Measurements from ENCODE around the gene PTH1R. TPM values are rescaled to one million over a fixed set of nuclear protein-coding genes. Genes with fewer than 3 reads are reported as not detected.
A peak's percentile ranks its signal among the peaks of the same experiment; 100 is the strongest.

PTH1R gene
- total RNA-seq, 4 donors from 2014 or later, result 7.8 to 18.5 (median 14.5) TPM

DNA sequence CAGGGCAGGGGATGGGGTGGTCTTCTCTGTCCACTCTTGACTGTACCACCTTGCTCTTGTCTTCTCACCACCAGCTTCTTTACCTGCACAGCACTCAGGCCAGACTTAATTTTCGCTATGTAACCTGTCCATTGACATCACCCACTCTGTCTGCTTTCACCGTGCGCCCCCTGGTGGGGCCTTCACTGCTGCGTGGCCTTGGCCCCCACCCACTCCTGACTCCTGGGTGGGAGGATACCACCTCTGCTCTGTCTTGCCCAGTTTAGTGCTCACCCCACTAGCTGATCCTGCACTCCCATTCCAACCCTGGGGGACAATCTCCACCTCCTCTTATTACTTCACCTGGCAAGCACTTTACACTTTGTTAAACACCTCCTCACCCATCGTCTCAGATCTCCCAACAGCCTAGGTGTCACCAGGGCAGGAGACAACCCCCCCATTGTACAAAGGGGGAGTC, 17.7 kb downstream of the PTH1R start:
- peaks cover 0 to 41% (median 20%) of the 10 kb centered on the region in 3 donors for H3K4me1 ChIP-seq
- H3K27ac ChIP-seq, result no peak overlapping the region
- no peaks in the 10 kb centered on the region for H3K36me3 ChIP-seq
- WGBS, 2 donors (ENCODE audit: low coverage in 1 of 2), result 13 to 31% methylated on average over 4 to 5 of the region's 5 CpGs
- H3K9me3 ChIP-seq, result no peaks in the 10 kb centered on the region
- no peak for TF ChIP-seq EP300 (IDR thresholded peaks at IDR 0.05)
- TF ChIP-seq POLR2A (IDR thresholded peaks at IDR 0.05), result no peak
- TF ChIP-seq CTCF (IDR thresholded peaks at IDR 0.05), result peak in 3 of 4 experiments; percentile 89 to 94 (median 93)
- no peak for TF ChIP-seq POLR2AphosphoS5 (IDR thresholded peaks at IDR 0.05)
- no peak overlapping the region for H3K4me3 ChIP-seq
- H3K27me3 ChIP-seq, result peaks cover 22% of the 10 kb centered on the region
- peak; percentile 48 for ATAC-seq

- no peak for ATAC-seq
- TF ChIP-seq EP300 (IDR thresholded peaks at IDR 0.05) (no peak), POLR2AphosphoS5 (IDR thresholded peaks at IDR 0.05) (no peak), CTCF (IDR thresholded peaks at IDR 0.05) (no peak), POLR2A (IDR thresholded peaks at IDR 0.05) (no peak)
- 50 to 79% methylated on average over 1 to 2 of the region's 4 CpGs for WGBS, 2 donors (ENCODE audit: low coverage in 1 of 2)
- Histone ChIP-seq H3K4me3 (no peak overlapping the region), H3K27me3 (peaks cover 22% of the 10 kb centered on the region), H3K4me1 (peaks cover 0 to 40% (median 20%) of the 10 kb centered on the region in 3 donors), H3K27ac (no peak overlapping the region), H3K36me3 (no peaks in the 10 kb centered on the region), H3K9me3 (no peaks in the 10 kb centered on the region)
Observed at GRCh38 chr3:46895761-46896160, 18.2 kb downstream of the PTH1R start.

DNA sequence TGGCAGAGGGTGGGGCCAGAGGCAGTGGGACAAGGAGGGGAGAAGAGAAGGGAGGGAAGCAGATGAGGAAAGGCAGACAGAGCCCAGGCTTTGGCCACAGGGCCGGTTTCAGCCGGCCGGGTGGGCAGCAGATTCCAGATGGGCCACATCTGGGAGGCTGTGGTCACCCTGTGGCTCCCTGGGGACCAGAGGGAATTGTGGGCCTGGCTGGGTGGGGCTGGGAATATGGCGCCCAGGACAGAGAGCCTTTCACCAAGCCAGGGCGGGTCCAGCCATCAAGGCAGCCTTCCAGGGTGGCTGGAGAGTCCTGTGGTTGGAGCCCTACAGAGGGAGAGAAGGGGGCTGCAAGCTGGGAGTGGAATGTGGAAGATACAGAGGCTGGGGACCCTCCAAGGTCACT, 18.9 kb downstream of the PTH1R start:
- Histone ChIP-seq H3K4me1 (peaks cover 0 to 40% (median 20%) of the 10 kb centered on the region in 3 donors), H3K9me3 (no peaks in the 10 kb centered on the region), H3K36me3 (no peaks in the 10 kb centered on the region), H3K4me3 (no peak overlapping the region), H3K27ac (no peak overlapping the region), H3K27me3 (peaks cover 22% of the 10 kb centered on the region)
- WGBS, 2 donors (ENCODE audit: low coverage in 1 of 2), result 30 to 47% methylated on average over 2 to 3 of the region's 5 CpGs
- ATAC-seq, result no peak
- TF ChIP-seq POLR2AphosphoS5 (IDR thresholded peaks at IDR 0.05) (no peak), EP300 (IDR thresholded peaks at IDR 0.05) (no peak), CTCF (IDR thresholded peaks at IDR 0.05) (no peak), POLR2A (IDR thresholded peaks at IDR 0.05) (no peak)

DNA sequence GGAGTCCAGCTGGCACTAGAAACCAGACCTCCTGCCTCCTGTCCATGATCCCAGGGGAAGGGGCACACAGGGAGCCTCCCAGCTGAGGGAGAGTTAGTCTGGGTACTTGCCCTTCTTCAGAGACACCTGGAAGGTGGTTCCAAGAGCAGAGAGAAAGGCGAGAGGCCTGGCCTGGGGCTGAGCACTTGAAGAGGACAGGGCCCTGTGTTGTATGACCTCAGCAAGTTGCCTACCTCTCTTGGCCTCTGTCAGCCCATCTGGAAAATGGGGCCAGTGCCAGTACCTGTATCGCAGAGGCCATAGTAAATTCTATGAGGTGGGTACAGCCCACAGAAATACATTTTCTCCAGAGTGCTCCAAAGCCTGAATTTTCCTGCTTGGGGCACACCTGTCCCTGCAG, 19.5 kb downstream of the PTH1R start:
- H3K4me1 ChIP-seq, result peaks cover 0 to 34% (median 20%) of the 10 kb centered on the region in 3 donors
- no peaks in the 10 kb centered on the region for H3K9me3 ChIP-seq
- H3K4me3 ChIP-seq, result no peak overlapping the region
- no peak for ATAC-seq
- peaks cover 22% of the 10 kb centered on the region for H3K27me3 ChIP-seq
- TF ChIP-seq EP300 (IDR thresholded peaks at IDR 0.05) (no peak), POLR2AphosphoS5 (IDR thresholded peaks at IDR 0.05) (no peak), CTCF (IDR thresholded peaks at IDR 0.05) (no peak), POLR2A (IDR thresholded peaks at IDR 0.05) (no peak)
- WGBS, 2 donors (ENCODE audit: low coverage in 1 of 2), result no CpG with 5 or more reads among the region's 2 CpGs
- H3K36me3 ChIP-seq, result no peaks in the 10 kb centered on the region
- no peak overlapping the region for H3K27ac ChIP-seq

DNA sequence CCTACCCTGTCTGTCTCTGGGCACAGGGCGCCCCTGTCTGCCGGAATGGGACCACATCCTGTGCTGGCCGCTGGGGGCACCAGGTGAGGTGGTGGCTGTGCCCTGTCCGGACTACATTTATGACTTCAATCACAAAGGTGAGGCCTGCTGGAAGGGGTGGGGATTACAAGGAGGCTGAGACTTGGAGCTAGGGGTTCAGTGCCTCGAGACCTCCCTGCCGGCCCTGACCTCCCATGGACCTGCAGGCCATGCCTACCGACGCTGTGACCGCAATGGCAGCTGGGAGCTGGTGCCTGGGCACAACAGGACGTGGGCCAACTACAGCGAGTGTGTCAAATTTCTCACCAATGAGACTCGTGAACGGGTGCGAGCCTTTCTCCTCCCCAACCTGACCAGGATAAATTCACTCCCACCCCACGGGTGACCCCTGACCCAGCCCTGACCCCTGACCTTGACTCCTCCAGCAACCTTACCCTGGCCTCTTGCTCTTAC, 20.4 kb downstream of the PTH1R start:
- no peak overlapping the region for H3K27ac ChIP-seq
- peaks cover 0 to 25% (median 16%) of the 10 kb centered on the region in 3 donors for H3K4me1 ChIP-seq
- no peak for TF ChIP-seq POLR2AphosphoS5 (IDR thresholded peaks at IDR 0.05)
- no peaks in the 10 kb centered on the region for H3K36me3 ChIP-seq
- H3K4me3 ChIP-seq, result no peak overlapping the region
- no peaks in the 10 kb centered on the region for H3K9me3 ChIP-seq
- peaks cover 22% of the 10 kb centered on the region for H3K27me3 ChIP-seq
- no peak for ATAC-seq
- 72% methylated on average over 5 of the region's 15 CpGs; no CpG with 5 or more reads in 1 of the 2 donors for WGBS, 2 donors (ENCODE audit: low coverage in 1 of 2)

Measured in gastroesophageal sphincter (tissue), 4 donors.